PC-9 (cell line): ENCODE measurements around the gene EXOC4. TPM values are rescaled to one million over a fixed set of nuclear protein-coding genes. Genes with fewer than 3 reads are reported as not detected.

Source experiments
- BruUV-seq: library from RNA; stranded (reverse); fragments of 400-500 nt; replicated peaks from 2 replicates; lab custom pipeline; 2021; lab: Mats Ljungman, UMichigan
- CTCF ChIA-PET: fragments of 300-600 bp; sonication (Branson Sonifier 250); formaldehyde crosslinking; loops from one replicate; lab custom pipeline; 2022; ENCODE audit warnings: antibody characterized with exemption; lab: Charles Lee
- POLR2A ChIA-PET: fragments of 300-600 bp; sonication (Branson Sonifier 250); formaldehyde crosslinking; loops from one replicate; lab custom pipeline; 2022; ENCODE audit warnings: antibody characterized with exemption; ENCODE audit not compliant: unreplicated experiment; lab: Charles Lee
- DNase-seq, 2 experiments: peaks; one replicate each; pipeline versions ENCODE4 v3.0.0 to v3.0.0-alpha.2; 2015 to 2022; ENCODE audit warnings: mixed read lengths in 1 of 2
- H2AFZ ChIP-seq: fragments of 200-600 bp; sonication (generic); 2 replicates; pipeline ENCODE4 v1.8.1; 2017; ENCODE audit warnings: antibody characterized with exemption
- H3F3A ChIP-seq: fragments of 200-600 bp; sonication (generic); 2 replicates; pipeline ENCODE4 v1.8.1; 2017; ENCODE audit warnings: antibody characterized with exemption, mild to moderate bottlenecking, low read depth; ENCODE audit not compliant: insufficient read depth
- H3K27ac ChIP-seq: fragments of 200-600 bp; sonication (generic); 2 replicates; pipeline ENCODE4 v1.6.1; 2016; ENCODE audit warnings: mixed run types
- H3K27me3 ChIP-seq: fragments of 200-600 bp; sonication (generic); 2 replicates; pipeline ENCODE4 v1.6.1; 2016; ENCODE audit warnings: low read depth, mixed run types; ENCODE audit not compliant: insufficient read depth
- H3K36me3 ChIP-seq: fragments of 200-600 bp; sonication (generic); 2 replicates; pipeline ENCODE4 v1.6.1; 2016; ENCODE audit warnings: low read depth, mixed run types
- H3K4me1 ChIP-seq: fragments of 200-600 bp; sonication (generic); replicated peaks from 2 replicates; pipeline ENCODE4 v1.6.1; 2016; ENCODE audit warnings: mixed run types; ENCODE audit not compliant: insufficient read depth
- H3K4me2 ChIP-seq: fragments of 200-600 bp; sonication (generic); 2 replicates; pipeline ENCODE4 v1.6.1; 2017; ENCODE audit warnings: mixed run types
- H3K4me3 ChIP-seq: fragments of 200-600 bp; sonication (generic); 2 replicates; pipeline ENCODE4 v1.6.1; 2016; ENCODE audit warnings: mixed run types
- H3K79me2 ChIP-seq: fragments of 200-600 bp; sonication (generic); 2 replicates; pipeline ENCODE4 v1.6.1; 2017; ENCODE audit warnings: low read depth, mixed run types
- H3K9me2 ChIP-seq: fragments of 200-600 bp; sonication (generic); 2 replicates; pipeline ENCODE4 v1.8.1; 2017; ENCODE audit warnings: mild to moderate bottlenecking; ENCODE audit not compliant: insufficient read depth
- H3K9me3 ChIP-seq: fragments of 200-600 bp; sonication (generic); 2 replicates; pipeline ENCODE4 v1.8.1; 2016; ENCODE audit warnings: low read depth; ENCODE audit not compliant: insufficient read depth
- H4K20me1 ChIP-seq: fragments of 200-600 bp; sonication (generic); 2 replicates; pipeline ENCODE4 v1.8.1; 2017; ENCODE audit not compliant: insufficient read depth
- EZH2 ChIP-seq: fragments of 200-600 bp; sonication (generic); IDR thresholded peaks from 2 replicates; pipeline ENCODE4 v1.8.0; 2017; ENCODE audit warnings: antibody characterized with exemption, low read depth
- intact Hi-C: fragments of 100-400 bp; cut with micrococcal nuclease; formaldehyde crosslinking; loops from one replicate; pipeline ENCODE4 v1.10.0; 2022; ENCODE audit not compliant: unreplicated experiment
- total RNA-seq: library from RNA; stranded (reverse); gene quantifications from 2 replicates; pipeline ENCODE4 v1.2.3, GENCODE V29; 2021
- TF ChIP-seq, protein P1 (sequence below): fragments of 200-600 bp; sonication (generic); conservative IDR thresholded peaks from 2 replicates; pipeline ENCODE4 v1.6.1; 2017; ENCODE audit warnings: mixed run types, antibody characterized with exemption, mild to moderate bottlenecking, moderate library complexity

The EXOC4 gene
- total RNA-seq, 1 experiment from 2014 or later, result 101 TPM

DNA sequence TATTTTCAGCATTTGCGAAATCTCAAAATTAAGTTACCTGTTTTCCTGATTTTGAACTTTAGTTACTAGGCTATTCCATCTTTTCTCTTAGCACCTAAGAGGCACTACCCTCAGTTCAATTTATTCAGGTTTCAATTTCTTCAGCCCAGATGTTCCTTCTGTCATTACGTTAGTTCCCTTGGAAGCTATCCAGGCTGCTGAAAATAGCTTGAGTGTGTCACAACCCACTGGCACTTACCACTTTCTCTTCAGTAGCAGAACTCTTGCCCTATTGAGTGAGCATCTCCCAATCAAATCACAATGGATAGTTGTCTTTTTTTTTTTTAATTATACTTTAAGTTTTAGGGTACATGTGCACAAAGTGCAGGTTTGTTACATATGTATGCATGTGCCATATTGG is 541.6 kb downstream of the EXOC4 start:
- TF ChIP-seq, protein P1, sequence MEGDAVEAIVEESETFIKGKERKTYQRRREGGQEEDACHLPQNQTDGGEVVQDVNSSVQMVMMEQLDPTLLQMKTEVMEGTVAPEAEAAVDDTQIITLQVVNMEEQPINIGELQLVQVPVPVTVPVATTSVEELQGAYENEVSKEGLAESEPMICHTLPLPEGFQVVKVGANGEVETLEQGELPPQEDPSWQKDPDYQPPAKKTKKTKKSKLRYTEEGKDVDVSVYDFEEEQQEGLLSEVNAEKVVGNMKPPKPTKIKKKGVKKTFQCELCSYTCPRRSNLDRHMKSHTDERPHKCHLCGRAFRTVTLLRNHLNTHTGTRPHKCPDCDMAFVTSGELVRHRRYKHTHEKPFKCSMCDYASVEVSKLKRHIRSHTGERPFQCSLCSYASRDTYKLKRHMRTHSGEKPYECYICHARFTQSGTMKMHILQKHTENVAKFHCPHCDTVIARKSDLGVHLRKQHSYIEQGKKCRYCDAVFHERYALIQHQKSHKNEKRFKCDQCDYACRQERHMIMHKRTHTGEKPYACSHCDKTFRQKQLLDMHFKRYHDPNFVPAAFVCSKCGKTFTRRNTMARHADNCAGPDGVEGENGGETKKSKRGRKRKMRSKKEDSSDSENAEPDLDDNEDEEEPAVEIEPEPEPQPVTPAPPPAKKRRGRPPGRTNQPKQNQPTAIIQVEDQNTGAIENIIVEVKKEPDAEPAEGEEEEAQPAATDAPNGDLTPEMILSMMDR, result no peak
- TF ChIP-seq EZH2, result no peak

DNA sequence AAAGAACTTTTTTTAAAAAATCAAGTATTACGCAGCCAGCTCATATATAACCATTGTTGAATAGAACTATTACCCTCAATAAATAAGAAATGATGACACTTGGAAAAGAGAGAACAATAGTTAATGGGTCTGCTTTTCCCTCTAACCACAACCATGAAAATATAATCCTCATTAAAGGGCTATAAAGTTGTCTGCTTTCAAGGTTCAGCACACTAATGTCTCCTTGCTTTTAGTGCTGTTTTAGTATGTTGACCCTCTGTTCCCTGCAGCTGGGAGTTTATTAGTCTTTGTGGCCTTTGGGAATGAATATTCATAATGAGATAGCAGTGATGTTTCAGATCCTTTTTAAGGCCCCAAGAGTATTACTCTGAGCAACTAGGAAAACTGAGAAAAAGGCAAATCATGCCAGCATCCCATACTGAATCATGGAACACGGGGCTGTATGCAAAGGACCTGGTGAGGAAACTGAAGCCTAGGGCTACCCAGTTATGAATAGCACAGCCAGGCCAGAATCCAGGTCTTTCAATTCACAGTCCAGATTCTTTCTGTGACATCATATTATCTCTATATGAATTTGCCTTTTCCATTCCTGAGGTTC is 542.3 kb downstream of the EXOC4 start:
- CTCF ChIA-PET, result no interaction called here
- Histone ChIP-seq H2AFZ (no peak overlapping the region), H3K4me2 (no peak overlapping the region), H3K9me2 (no peaks in the 10 kb centered on the region), H3K27me3 (no peaks in the 10 kb centered on the region), H3K79me2 (no peaks in the 10 kb centered on the region), H3K4me1 (no peaks in the 10 kb centered on the region), H3F3A (no peaks in the 10 kb centered on the region), H3K4me3 (no peak overlapping the region), H4K20me1 (no peaks in the 10 kb centered on the region), H3K36me3 (no peaks in the 10 kb centered on the region), H3K9me3 (no peaks in the 10 kb centered on the region), H3K27ac (no peak overlapping the region)
- TF ChIP-seq, protein P1, result no peak
- no peak for TF ChIP-seq EZH2
- intact Hi-C loops, result no loop called here
- POLR2A ChIA-PET, result no interaction called here
- no TSS peak for BruUV-seq
- no peak for DNase-seq

More for the DNA sequence above, 541.6 kb downstream of the EXOC4 start:
- Histone ChIP-seq H3K36me3 (no peaks in the 10 kb centered on the region), H3F3A (no peaks in the 10 kb centered on the region), H3K79me2 (no peaks in the 10 kb centered on the region), H3K27me3 (no peaks in the 10 kb centered on the region), H2AFZ (no peak overlapping the region), H3K4me1 (no peaks in the 10 kb centered on the region), H3K27ac (no peak overlapping the region), H3K4me3 (no peak overlapping the region), H3K9me3 (no peaks in the 10 kb centered on the region), H3K4me2 (no peak overlapping the region), H4K20me1 (no peaks in the 10 kb centered on the region), H3K9me2 (no peaks in the 10 kb centered on the region)
- intact Hi-C loops, result no loop called here
- no peak for DNase-seq
- BruUV-seq, result no TSS peak
- ChIA-PET POLR2A (no interaction called here), CTCF (interaction anchor here (0.6 kb wide), 1 partner anchor 200 kb away, joined by 4 read pairs; no protein-coding TSS in a partner anchor)

DNA sequence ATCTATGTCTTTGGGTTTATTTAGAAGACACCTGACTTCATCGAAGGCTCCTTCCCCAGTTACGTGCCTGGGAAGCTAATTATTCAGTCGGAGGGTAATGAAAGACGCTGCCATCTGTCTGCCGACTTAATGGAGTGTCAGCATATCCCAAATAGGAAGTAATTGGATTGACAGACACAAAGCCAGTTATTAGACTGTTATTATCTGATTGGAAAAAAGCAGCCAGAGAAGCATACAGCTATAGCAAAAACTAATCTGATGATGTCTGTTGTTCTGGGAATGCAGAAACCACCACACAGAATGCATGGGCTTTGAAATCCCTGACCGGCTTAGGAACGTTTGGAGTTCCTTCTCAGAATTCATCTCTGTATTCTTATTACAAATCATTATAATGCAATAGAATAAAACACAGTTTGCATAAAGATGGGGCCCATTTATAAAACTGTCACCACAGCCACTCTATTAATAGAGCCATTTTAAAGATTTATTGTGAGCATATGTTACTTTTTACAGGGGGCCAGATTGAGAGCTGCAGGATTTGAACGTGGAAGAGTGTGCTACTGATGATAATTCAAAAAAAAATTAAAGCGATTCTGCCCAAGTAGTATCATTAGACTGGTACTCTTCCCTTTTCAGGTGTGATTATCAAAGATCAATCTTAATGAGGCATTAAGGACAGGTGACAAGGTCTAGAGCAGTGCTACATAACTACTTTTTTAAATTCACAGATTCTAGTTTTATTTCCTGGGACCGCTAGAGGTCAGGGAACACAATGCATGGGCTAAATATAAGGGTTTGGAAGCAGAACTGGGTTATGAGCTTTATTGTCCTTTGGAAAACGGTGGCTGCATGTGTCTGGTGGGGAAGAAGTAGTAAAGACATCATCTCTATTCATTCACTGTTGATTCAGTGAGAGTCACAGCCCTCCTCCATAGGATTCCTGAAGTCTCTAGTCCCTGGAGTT is 544.2 kb downstream of the EXOC4 start:
- Histone ChIP-seq H3K27me3 (no peaks in the 10 kb centered on the region), H3K9me2 (no peaks in the 10 kb centered on the region), H3K4me2 (no peak overlapping the region), H3K9me3 (no peaks in the 10 kb centered on the region), H2AFZ (no peak overlapping the region), H3F3A (no peaks in the 10 kb centered on the region), H3K4me1 (no peaks in the 10 kb centered on the region), H3K4me3 (no peak overlapping the region), H3K36me3 (no peaks in the 10 kb centered on the region), H4K20me1 (no peaks in the 10 kb centered on the region), H3K27ac (no peak overlapping the region), H3K79me2 (no peaks in the 10 kb centered on the region)
- no peak for TF ChIP-seq EZH2
- TF ChIP-seq, protein P1, result no peak
- ChIA-PET POLR2A (no interaction called here), CTCF (no interaction called here)
- intact Hi-C loops, result no loop called here
- no peak for DNase-seq
- BruUV-seq, result no TSS peak
